Thoracic aorta (tissue), 2 donors: Measurements from ENCODE around the gene ZNRF3. TPM values are rescaled to one million over a fixed set of nuclear protein-coding genes. Genes with fewer than 3 reads are reported as not detected.

Source experiments
- ATAC-seq: fragments of 150-250 bp; one replicate; pipeline ENCODE4 v1.8.0; 2017; ENCODE audit warnings: low read depth; ENCODE audit not compliant: insufficient number of reproducible peaks, low FRiP score
- DNase-seq: peaks from one replicate; pipeline ENCODE4 v3.0.0-alpha.2; 2020; ENCODE audit warnings: low spot score
- H3K27ac ChIP-seq, 2 donors: fragments of 200-600 bp; sonication (generic); 1 replicate in 1 of 2; 2 replicates in 1 of 2; pipeline ENCODE4 v1.5.1; 2016; ENCODE audit warnings: mild to moderate bottlenecking in 2 of 2, moderate library complexity in 2 of 2
- H3K27me3 ChIP-seq: fragments of 200-600 bp; sonication (generic); replicated peaks from 2 replicates; pipeline ENCODE4 v1.6.0; 2016; ENCODE audit warnings: mild to moderate bottlenecking; ENCODE audit not compliant: insufficient read depth
- H3K36me3 ChIP-seq: fragments of 200-600 bp; sonication (generic); one replicate; pipeline ENCODE4 v1.5.1; 2016
- H3K4me1 ChIP-seq, 2 donors: fragments of 200-600 bp; sonication (generic); 1 replicate in 1 of 2; 2 replicates in 1 of 2; pipeline versions ENCODE4 v1.5.1 to v1.6.0; 2016; ENCODE audit warnings: low read depth in 2 of 2, mild to moderate bottlenecking in 1 of 2; ENCODE audit not compliant: control insufficient read depth in 1 of 2
- H3K4me3 ChIP-seq: fragments of 200-600 bp; sonication (generic); 2 replicates; pipeline ENCODE4 v1.5.1; 2016; ENCODE audit warnings: mild to moderate bottlenecking
- H3K9me3 ChIP-seq: fragments of 200-600 bp; sonication (generic); 2 replicates; pipeline ENCODE4 v1.5.1; 2016
- total RNA-seq, 2 donors: library from RNA; depleted of rRNA; stranded (reverse); fragments of >200 nt; gene quantifications; one replicate each; pipeline versions ENCODE4 v1.1.0 to v1.2.3, GENCODE V29; 2016
- TF ChIP-seq, protein P1 (sequence below): fragments of 200-600 bp; sonication (generic); IDR thresholded peaks from one replicate; pipeline ENCODE4 v1.5.1; 2019; ENCODE audit warnings: antibody characterized with exemption

ZNRF3 gene
- total RNA-seq, 2 donors from 2014 or later = 17.2 to 23.1 TPM

DNA sequence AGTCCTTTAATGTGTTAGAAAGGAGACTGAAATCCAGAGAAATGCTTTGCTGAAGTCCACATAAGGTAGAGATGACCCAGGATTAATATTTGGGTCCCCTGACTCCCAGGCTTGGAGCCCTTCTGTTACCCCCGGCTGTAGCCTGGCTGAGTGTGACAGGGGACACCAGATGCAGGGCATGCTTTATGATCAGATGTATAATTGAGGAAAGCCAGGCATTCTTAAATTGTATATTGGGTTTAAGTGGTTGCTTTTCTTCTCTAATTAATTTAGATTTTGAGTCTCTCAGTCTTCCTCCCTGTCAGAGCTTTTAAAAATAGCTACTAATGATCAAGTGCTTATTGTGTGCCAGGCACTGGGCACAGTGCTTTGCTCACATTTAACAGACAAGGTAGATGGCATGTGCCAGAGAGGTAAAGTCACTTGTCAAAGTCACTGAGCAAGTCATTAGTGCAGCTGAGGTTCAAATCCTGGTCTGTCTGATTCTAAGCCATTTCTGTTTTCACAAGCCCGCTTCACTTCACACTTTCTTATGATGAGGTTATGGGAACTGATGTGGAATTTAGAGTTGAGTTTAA, 7.9 kb downstream of the ZNRF3 start:
- Histone ChIP-seq H3K36me3 (no peaks in the 10 kb centered on the region), H3K9me3 (no peaks in the 10 kb centered on the region), H3K4me3 (no peak overlapping the region), H3K4me1 (peaks cover 0 to 52% of the 10 kb centered on the region in 2 donors), H3K27ac (no peak overlapping the region), H3K27me3 (no peaks in the 10 kb centered on the region)
- DNase-seq (no peak), ATAC-seq (no peak)
- TF ChIP-seq, protein P1, sequence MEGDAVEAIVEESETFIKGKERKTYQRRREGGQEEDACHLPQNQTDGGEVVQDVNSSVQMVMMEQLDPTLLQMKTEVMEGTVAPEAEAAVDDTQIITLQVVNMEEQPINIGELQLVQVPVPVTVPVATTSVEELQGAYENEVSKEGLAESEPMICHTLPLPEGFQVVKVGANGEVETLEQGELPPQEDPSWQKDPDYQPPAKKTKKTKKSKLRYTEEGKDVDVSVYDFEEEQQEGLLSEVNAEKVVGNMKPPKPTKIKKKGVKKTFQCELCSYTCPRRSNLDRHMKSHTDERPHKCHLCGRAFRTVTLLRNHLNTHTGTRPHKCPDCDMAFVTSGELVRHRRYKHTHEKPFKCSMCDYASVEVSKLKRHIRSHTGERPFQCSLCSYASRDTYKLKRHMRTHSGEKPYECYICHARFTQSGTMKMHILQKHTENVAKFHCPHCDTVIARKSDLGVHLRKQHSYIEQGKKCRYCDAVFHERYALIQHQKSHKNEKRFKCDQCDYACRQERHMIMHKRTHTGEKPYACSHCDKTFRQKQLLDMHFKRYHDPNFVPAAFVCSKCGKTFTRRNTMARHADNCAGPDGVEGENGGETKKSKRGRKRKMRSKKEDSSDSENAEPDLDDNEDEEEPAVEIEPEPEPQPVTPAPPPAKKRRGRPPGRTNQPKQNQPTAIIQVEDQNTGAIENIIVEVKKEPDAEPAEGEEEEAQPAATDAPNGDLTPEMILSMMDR = no peak

DNA sequence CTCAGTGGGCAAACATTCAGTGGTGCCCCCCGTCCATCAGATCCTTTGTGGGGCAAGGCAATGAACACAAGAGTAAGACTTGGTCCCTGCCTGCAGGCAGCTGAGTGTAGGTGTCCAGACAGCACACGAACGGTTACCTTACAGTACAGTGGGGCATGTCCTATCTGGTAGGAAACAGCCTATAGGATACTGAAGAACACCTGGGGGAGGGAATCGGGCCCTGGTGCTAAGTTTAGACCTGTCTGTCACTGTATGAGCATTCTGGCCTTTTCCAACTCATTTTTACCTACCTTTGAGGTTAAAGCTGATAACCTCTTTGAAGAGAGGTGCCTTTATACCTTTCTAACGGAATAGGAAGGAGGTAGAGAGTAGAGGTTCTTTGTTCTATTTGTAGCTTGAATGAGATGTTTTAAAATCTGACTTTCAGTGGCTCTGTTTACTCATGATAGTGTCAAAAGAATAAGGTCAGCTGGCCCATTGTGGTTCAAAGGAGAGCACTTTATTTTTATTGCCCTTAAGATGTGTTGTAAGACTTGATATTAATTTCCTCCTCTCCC, 8.9 kb downstream of the ZNRF3 start:
- H3K27ac ChIP-seq = no peak overlapping the region
- no peak for DNase-seq
- TF ChIP-seq, protein P1 = no peak
- peaks cover 0 to 49% of the 10 kb centered on the region in 2 donors for H3K4me1 ChIP-seq
- H3K4me3 ChIP-seq = no peak overlapping the region
- H3K27me3 ChIP-seq = no peaks in the 10 kb centered on the region
- ATAC-seq = no peak
- no peaks in the 10 kb centered on the region for H3K36me3 ChIP-seq
- H3K9me3 ChIP-seq = no peaks in the 10 kb centered on the region

DNA sequence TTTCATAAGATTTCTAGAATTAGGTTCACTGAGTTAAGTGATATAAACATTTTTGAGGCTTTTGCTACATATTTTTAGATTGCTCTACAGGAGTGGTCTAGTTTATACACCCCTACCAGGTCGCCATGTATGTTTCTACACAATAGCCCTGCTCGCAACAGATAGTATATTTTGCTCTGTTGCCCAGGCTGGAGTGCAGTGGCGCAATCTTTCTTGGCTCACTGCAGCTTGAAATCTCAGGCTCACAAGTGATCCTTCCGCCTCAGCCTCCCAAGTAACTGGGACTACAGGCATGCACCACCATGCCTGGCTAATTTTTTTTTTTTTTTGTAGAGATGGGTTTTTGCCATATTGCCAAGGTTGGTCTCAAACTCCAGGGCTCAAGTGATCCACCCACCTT, 10.4 kb downstream of the ZNRF3 start:
- DNase-seq (no peak), ATAC-seq (no peak)
- no peaks in the 10 kb centered on the region for H3K9me3 ChIP-seq
- peaks cover 3 to 49% of the 10 kb centered on the region in 2 donors for H3K4me1 ChIP-seq
- no peak overlapping the region for H3K27ac ChIP-seq
- no peaks in the 10 kb centered on the region for H3K27me3 ChIP-seq
- no peaks in the 10 kb centered on the region for H3K36me3 ChIP-seq
- no peak overlapping the region for H3K4me3 ChIP-seq
- TF ChIP-seq, protein P1 = no peak

DNA sequence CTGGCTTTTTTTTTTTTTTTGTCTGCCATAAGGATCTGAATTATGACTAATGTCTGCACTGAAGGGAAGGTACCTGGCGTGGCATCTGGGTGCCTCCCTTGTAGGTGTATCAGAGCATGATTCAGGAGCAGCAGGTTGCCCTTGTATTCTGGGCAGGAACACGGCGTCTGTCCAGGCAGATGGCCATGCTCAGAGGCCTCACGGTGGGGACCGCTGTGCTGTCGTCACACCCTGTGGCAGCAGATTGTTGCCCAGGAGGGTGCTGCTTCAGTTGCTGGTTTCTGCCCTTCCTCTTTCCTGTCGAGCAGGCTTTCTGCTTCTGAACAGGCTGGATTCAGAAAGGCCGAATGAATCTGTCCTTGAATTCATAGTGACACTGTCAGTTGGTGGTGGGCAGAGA, 11.0 kb downstream of the ZNRF3 start:
- Histone ChIP-seq H3K36me3 (no peaks in the 10 kb centered on the region), H3K9me3 (no peaks in the 10 kb centered on the region), H3K4me3 (no peak overlapping the region), H3K27me3 (no peaks in the 10 kb centered on the region), H3K27ac (no peak overlapping the region), H3K4me1 (peaks cover 6 to 54% of the 10 kb centered on the region in 2 donors)
- ATAC-seq (no peak), DNase-seq (no peak)
- TF ChIP-seq, protein P1 = no peak

DNA sequence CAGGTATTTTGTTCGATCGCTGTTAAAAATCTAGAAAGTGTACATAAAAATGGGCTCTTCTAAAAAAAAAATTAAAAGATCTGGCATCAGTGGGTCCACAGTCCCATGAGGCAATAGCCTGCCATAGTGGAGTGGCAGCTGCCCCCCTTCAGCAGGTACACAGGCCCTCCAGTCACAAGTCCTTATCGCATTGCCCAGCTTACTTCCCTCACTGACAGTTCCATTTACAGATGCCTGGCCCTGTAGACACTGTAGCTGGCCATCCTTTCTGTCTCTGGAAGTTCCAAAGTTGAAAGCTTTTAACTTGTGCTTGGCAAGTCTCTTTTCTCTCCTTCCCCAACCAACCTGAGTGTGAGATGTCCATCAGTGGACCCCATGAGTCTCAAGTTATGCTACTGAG, 11.4 kb downstream of the ZNRF3 start:
- TF ChIP-seq, protein P1 = no peak
- no peaks in the 10 kb centered on the region for H3K36me3 ChIP-seq
- H3K9me3 ChIP-seq = no peaks in the 10 kb centered on the region
- ATAC-seq = no peak
- DNase-seq = no peak
- H3K27ac ChIP-seq = no peak overlapping the region
- H3K4me3 ChIP-seq = no peak overlapping the region
- peaks cover 7 to 59% of the 10 kb centered on the region in 2 donors for H3K4me1 ChIP-seq
- H3K27me3 ChIP-seq = no peaks in the 10 kb centered on the region
